Upper lobe of left lung (tissue), 6 donors: ENCODE data around the gene NDUFA7. TPM values are rescaled to one million over a fixed set of nuclear protein-coding genes. Genes with fewer than 3 reads are reported as not detected.
"Not testable (repeated sequence)": the region's sequence is repeated elsewhere in the genome, so short reads cannot be mapped to it uniquely, and the experiment has no call there.

Experiments
- ATAC-seq, 2 donors: fragments of 200-7000 bp; cut with Tn5 transposase; one replicate each; pipeline ENCODE4 v1.9.1; 2022; ENCODE audit warnings: mild to moderate bottlenecking in 2 of 2, moderate library complexity in 2 of 2; ENCODE audit not compliant: low FRiP score in 2 of 2
- DNase-seq, 2 donors: peaks; one replicate each; pipeline ENCODE4 v3.0.0-alpha.2; 2019 to 2020
- H3K27ac ChIP-seq, 4 donors: fragments of 200-600 bp; sonication (generic); one replicate each; pipeline ENCODE4 v1.5.1; 2016 to 2019
- H3K27me3 ChIP-seq, 4 donors: fragments of 200-600 bp; sonication (generic); one replicate each; pipeline ENCODE4 v1.5.1; 2017 to 2019
- H3K36me3 ChIP-seq, 4 donors: fragments of 200-600 bp; sonication (generic); one replicate each; pipeline ENCODE4 v1.5.1; 2016 to 2019
- H3K4me1 ChIP-seq, 4 donors: fragments of 200-600 bp; sonication (generic); one replicate each; pipeline ENCODE4 v1.5.1; 2018 to 2019
- H3K4me3 ChIP-seq, 4 donors: fragments of 200-600 bp; sonication (generic); one replicate each; pipeline ENCODE4 v1.5.1; 2017 to 2019; ENCODE audit warnings: mild to moderate bottlenecking in 2 of 4, moderate library complexity in 1 of 4
- H3K9me3 ChIP-seq, 4 donors: fragments of 200-600 bp; sonication (generic); one replicate each; pipeline ENCODE4 v1.5.1; 2018 to 2019
- EP300 ChIP-seq, 4 donors: sonication (generic); formaldehyde crosslinking; IDR thresholded peaks; one replicate each; pipeline ENCODE4 v1.5.1; 2017; ENCODE audit warnings: antibody characterized with exemption in 4 of 4, control low read depth in 2 of 4
- POLR2A ChIP-seq, 4 donors: fragments of 450-650 bp; IDR thresholded peaks; one replicate each; pipeline ENCODE4 v1.5.1; 2016 to 2017; ENCODE audit warnings: antibody characterized with exemption in 4 of 4, mild to moderate bottlenecking in 2 of 4
- POLR2AphosphoS5 ChIP-seq, 2 donors: sonication (generic); formaldehyde crosslinking; IDR thresholded peaks; one replicate each; pipeline ENCODE4 v1.5.1; 2017; ENCODE audit warnings: antibody characterized with exemption in 2 of 2
- WGBS, 2 donors: methylation state at CpG; one replicate each; pipeline ENCODE4 v1.1.5; 2017 to 2018; 5-methylcytosine and 5-hydroxymethylcytosine counted together
- total RNA-seq, 6 donors: library from RNA; depleted of rRNA in 4 of 6; stranded (reverse); fragments of >200 nt in 4 of 6; gene quantifications; one replicate each; pipeline versions ENCODE4 v1.1.0 to v1.2.1, GENCODE V29; 2016 to 2021
- TF ChIP-seq, protein P1 (sequence below), 6 experiments: fragments of 450-650 bp in 4 of 6; fragments of 200-600 bp in 2 of 6; sonication (generic) in 2 of 6; IDR thresholded peaks; one replicate each; pipeline ENCODE4 v1.5.1; 2016 to 2019; ENCODE audit warnings: antibody characterized with exemption in 6 of 6
- donor health status: DM: no; HTN: no; CAD: no; lungs with moderate emphysema.
- donor health status: DM: no; HTN: yes; CAD: no; lungs with severe emphysema.

NDUFA7 gene
- total RNA-seq, 6 donors from 2014 or later, result 13.6 to 50.9 (median 31.1) TPM

DNA sequence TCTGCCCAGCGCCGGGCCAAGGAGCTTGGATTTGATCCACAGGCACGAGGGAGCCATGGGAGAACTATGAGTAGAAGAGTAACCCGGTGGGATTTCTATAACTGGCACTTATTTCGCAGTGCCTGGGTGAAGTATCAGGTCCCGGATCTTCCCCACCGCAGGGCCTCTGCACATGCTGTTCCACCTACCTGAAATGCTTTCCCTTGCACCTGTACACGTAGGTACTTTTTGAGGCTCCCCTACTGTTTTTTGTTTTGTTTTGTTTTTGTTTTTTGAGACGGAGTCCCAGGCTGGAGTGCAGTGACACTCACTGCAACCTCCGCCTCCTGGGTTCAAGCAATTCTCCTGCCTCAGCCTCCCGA is 22.3 kb upstream of the NDUFA7 start:
- H3K4me3 ChIP-seq, result peak overlapping the region in 3 of 4 donors; percentile 64 to 69 (median 64)
- H3K9me3 ChIP-seq, result no peaks in the 10 kb centered on the region
- 43 to 50% methylated on average over 9 to 11 of the region's 11 CpGs for WGBS, 2 donors
- TF ChIP-seq POLR2AphosphoS5 (IDR thresholded peaks at IDR 0.05), result no peak
- TF ChIP-seq EP300 (IDR thresholded peaks at IDR 0.05), result no peak
- TF ChIP-seq, protein P1, sequence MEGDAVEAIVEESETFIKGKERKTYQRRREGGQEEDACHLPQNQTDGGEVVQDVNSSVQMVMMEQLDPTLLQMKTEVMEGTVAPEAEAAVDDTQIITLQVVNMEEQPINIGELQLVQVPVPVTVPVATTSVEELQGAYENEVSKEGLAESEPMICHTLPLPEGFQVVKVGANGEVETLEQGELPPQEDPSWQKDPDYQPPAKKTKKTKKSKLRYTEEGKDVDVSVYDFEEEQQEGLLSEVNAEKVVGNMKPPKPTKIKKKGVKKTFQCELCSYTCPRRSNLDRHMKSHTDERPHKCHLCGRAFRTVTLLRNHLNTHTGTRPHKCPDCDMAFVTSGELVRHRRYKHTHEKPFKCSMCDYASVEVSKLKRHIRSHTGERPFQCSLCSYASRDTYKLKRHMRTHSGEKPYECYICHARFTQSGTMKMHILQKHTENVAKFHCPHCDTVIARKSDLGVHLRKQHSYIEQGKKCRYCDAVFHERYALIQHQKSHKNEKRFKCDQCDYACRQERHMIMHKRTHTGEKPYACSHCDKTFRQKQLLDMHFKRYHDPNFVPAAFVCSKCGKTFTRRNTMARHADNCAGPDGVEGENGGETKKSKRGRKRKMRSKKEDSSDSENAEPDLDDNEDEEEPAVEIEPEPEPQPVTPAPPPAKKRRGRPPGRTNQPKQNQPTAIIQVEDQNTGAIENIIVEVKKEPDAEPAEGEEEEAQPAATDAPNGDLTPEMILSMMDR (IDR thresholded peaks at IDR 0.05), result no peak
- H3K36me3 ChIP-seq, result no peaks in the 10 kb centered on the region
- H3K27ac ChIP-seq, result peak overlapping the region in 3 of 4 donors; percentile 93 to 98 (median 95)
- H3K27me3 ChIP-seq, result no peaks in the 10 kb centered on the region
- H3K4me1 ChIP-seq, result peaks cover 19 to 42% (median 20%) of the 10 kb centered on the region in 4 donors
- no peak for DNase-seq
- ATAC-seq, result no peak

DNA sequence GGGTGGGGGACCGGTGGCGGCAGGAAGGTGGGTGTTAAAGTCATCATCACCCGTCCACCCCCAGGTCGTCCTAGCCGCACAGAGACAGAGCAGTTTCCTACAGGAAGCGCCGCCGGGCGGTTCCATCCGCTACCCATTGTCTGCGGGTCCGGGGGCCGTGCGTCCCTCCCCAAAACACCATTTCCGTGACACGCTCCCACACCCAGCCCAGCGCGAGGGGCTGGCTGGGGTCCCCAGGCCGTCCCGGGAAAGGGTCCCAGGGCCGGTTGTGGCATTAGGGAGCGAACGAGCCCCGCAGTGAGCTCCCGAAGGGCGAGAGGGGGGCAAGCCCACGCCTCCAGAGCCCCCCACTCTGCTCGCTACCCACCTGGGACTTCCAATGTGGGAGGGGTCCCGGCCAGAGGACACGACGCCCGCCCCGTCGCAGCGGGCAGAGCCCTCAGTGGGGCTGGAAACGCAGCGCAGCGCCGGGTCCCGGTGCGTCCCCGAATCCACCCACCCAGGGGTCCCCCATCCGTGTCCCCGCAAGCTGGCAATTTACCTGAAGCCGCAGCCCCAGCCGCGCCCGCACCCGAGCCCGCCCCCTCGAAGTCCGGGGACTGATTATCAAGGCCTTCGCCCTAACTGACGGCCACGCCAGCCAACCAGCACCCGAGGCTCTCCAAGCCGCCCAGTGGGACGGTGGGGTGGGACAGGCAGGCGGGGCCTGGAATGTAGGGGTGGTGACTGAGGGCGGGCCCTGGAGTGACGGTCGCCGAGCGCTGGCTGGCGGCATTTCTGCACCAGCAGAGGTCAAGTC is 21.7 kb upstream of the NDUFA7 start, which contains the start of gene KANK3:
Gene KANK3 (minus strand): TSS at position 579 of the 799 bp plus-strand sequence. CDS start 5,434 bp downstream, outside the sequence.
- ATAC-seq (peak; percentile 98), DNase-seq (peak; percentile 98)
- no peaks in the 10 kb centered on the region for H3K9me3 ChIP-seq
- H3K27me3 ChIP-seq, result no peaks in the 10 kb centered on the region
- peak; percentile 72 to 90 (median 82) for TF ChIP-seq POLR2A (IDR thresholded peaks at IDR 0.05)
- TF ChIP-seq, protein P1 (IDR thresholded peaks at IDR 0.05), result peak in 4 of 6 experiments; percentile 10 to 43 (median 32)
- TF ChIP-seq POLR2AphosphoS5 (IDR thresholded peaks at IDR 0.05), result peak; percentile 72 to 95
- no peak for TF ChIP-seq EP300 (IDR thresholded peaks at IDR 0.05)
- no peaks in the 10 kb centered on the region for H3K36me3 ChIP-seq
- peak within 1 kb of the TSS; percentile 56 to 69 (median 64) for H3K4me3 ChIP-seq
- H3K4me1 ChIP-seq, result peaks cover 19 to 43% (median 26%) of the 10 kb centered on the region in 4 donors
- 1 to 8% methylated on average over 16 to 24 of the region's 65 CpGs for WGBS, 2 donors
- H3K27ac ChIP-seq, result peak within 1 kb of the TSS; percentile 93 to 98 (median 96)

DNA sequence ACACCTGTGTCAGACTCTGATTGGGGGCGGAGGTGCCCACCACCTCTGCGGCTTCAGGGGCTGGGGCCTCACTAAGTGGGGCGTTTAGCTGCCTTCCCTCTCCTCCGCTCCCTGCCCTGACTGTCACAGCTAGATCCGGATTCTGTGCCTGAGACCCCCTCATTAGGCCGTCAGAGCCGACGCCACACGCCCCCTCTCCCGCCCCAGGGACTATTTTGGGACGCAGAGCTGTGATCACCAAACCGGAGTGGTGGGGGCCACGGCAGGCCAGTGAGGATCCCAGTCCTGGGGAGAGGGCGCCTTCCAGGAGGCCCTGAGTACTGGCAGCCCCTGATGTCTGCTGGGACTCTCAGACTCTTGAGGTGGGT is 21.1 kb upstream of the NDUFA7 start:
- 38 to 49% methylated on average over 6 to 14 of the region's 14 CpGs for WGBS, 2 donors
- peak overlapping the region; percentile 56 to 69 (median 64) for H3K4me3 ChIP-seq

DNA sequence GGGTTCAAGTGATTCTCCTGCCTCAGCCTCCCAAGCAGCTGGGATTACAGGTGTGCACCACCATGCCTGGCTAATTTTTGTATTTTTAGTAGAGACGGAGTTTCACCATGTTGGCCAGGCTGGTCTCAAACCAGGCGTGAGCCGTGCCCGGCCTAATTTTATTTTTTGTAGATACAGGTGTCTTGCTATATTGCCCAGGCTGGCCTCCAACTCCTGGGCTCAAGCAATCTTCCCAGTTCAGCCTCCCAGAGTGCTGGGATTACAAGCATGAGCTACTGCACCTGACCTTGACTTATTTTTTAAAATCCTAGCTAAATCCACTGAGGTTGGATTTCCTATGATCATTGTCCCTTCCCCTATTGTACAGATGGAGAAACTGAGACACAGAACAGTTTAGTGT is 20.3 kb upstream of the NDUFA7 start:
- 81 to 98% methylated on average over 4 of the region's 4 CpGs for WGBS, 2 donors
- not testable (repeated sequence) for ATAC-seq, H3K9me3 ChIP-seq, H3K27me3 ChIP-seq, DNase-seq, H3K36me3 ChIP-seq
- Histone ChIP-seq H3K27ac (peak overlapping the region; percentile 93 to 98 (median 96)), H3K4me1 (peaks cover 19 to 48% (median 32%) of the 10 kb centered on the region in 4 donors), H3K4me3 (peak overlapping the region in 3 of 4 donors; percentile 64 to 69 (median 64))

More for the DNA sequence above, 21.1 kb upstream of the NDUFA7 start:
- DNase-seq, result no peak
- H3K27ac ChIP-seq, result peak overlapping the region; percentile 93 to 98 (median 96)
- no peaks in the 10 kb centered on the region for H3K27me3 ChIP-seq
- H3K9me3 ChIP-seq, result no peaks in the 10 kb centered on the region
- ATAC-seq, result peak; percentile 4 to 9
- peaks cover 19 to 43% (median 29%) of the 10 kb centered on the region in 4 donors for H3K4me1 ChIP-seq
- no peaks in the 10 kb centered on the region for H3K36me3 ChIP-seq
- no peak for TF ChIP-seq POLR2A (IDR thresholded peaks at IDR 0.05)
- TF ChIP-seq POLR2AphosphoS5 (IDR thresholded peaks at IDR 0.05), result peak in 1 of 2 donors; percentile 5
- no peak for TF ChIP-seq EP300 (IDR thresholded peaks at IDR 0.05)
- TF ChIP-seq, protein P1 (IDR thresholded peaks at IDR 0.05), result no peak

GRCh38 chr19:8340341-8341096 is 19.3 kb upstream of the NDUFA7 start:
- H3K36me3 ChIP-seq, result no peaks in the 10 kb centered on the region
- 16 to 18% methylated on average over 15 of the region's 15 CpGs for WGBS, 2 donors
- TF ChIP-seq POLR2AphosphoS5 (IDR thresholded peaks at IDR 0.05), result peak; percentile 98 to 100
- TF ChIP-seq EP300 (IDR thresholded peaks at IDR 0.05), result peak in 3 of 4 donors; percentile 87 to 96 (median 93)
- TF ChIP-seq POLR2A (IDR thresholded peaks at IDR 0.05), result no peak
- TF ChIP-seq, protein P1 (IDR thresholded peaks at IDR 0.05), result peak; percentile 13 to 78 (median 48)
- peak in 1 of 2 donors; percentile 72 for DNase-seq
- peaks cover 19 to 58% (median 36%) of the 10 kb centered on the region in 4 donors for H3K4me1 ChIP-seq
- peak overlapping the region in 2 of 4 donors; percentile 2 to 69 for H3K4me3 ChIP-seq
- peaks cover 0 to 2% (median under 1%) of the 10 kb centered on the region in 4 donors for H3K27me3 ChIP-seq
- H3K9me3 ChIP-seq, result no peaks in the 10 kb centered on the region
- H3K27ac ChIP-seq, result peak overlapping the region; percentile 93 to 98 (median 96)
- ATAC-seq, result peak; percentile 20 to 66
